Neutrophil (primary cell): ENCODE results near the gene HRH2.

Experiments used
- H3K27ac ChIP-seq: fragments of 200-600 bp; sonication (generic); 2 replicates; pipeline ENCODE4 v1.5.1; 2016; ENCODE audit warnings: mild to moderate bottlenecking, moderate library complexity
- H3K27me3 ChIP-seq: fragments of 200-600 bp; sonication (generic); 2 replicates; pipeline ENCODE4 v1.6.0; 2016; ENCODE audit warnings: mild to moderate bottlenecking
- H3K36me3 ChIP-seq: fragments of 200-600 bp; sonication (generic); 2 replicates; pipeline ENCODE4 v1.5.1; 2017
- H3K4me1 ChIP-seq, 2 experiments: fragments of 200-600 bp in 1 of 2; sonication (generic) in 1 of 2; 1 replicate in 1 of 2; 2 replicates in 1 of 2; pipeline versions ENCODE4 v1.5.1 to v1.6.1; 2013 to 2016; ENCODE audit warnings: low read depth in 1 of 2, low read length in 1 of 2, mild to moderate bottlenecking in 1 of 2, moderate library complexity in 1 of 2; ENCODE audit not compliant: control insufficient read depth in 1 of 2, insufficient read depth in 1 of 2
- H3K4me3 ChIP-seq, 2 experiments: fragments of 200-600 bp in 1 of 2; sonication (generic) in 1 of 2; 1 replicate in 1 of 2; 2 replicates in 1 of 2; pipeline ENCODE4 v1.5.1; 2013 to 2016; ENCODE audit warnings: low read depth in 1 of 2, low read length in 1 of 2, mild to moderate bottlenecking in 1 of 2, moderate library complexity in 1 of 2
- H3K9me3 ChIP-seq: fragments of 200-600 bp; sonication (generic); 2 replicates; pipeline ENCODE4 v1.5.1; 2016
- TF ChIP-seq, protein P1 (sequence below): fragments of 200-600 bp; sonication (generic); IDR thresholded peaks from 2 replicates; pipeline ENCODE4 v1.5.1; 2016; ENCODE audit warnings: antibody characterized with exemption

Gene HRH2

DNA sequence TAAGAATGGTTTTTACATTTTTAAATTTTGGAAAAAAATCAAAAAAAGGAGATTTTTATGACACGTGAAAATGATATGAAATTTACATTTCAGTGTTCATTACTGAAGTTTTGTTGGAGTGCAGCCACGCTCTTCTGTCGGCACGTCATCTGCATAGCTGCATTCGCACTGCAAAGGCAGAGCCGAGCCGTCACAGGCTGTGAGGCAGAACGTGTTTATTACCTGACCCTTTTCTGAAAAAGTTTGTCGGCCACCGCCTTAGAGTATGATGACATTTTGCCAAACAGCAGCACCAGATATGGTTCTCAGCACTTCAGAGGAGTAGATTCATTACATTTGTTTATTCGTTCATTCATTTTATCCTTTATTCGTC is 24.1 kb downstream of the HRH2 start:
- Histone ChIP-seq H3K4me3 (no peak overlapping the region), H3K27ac (peak overlapping the region; percentile 23), H3K36me3 (peaks cover 46% of the 10 kb centered on the region), H3K9me3 (no peaks in the 10 kb centered on the region), H3K27me3 (no peaks in the 10 kb centered on the region), H3K4me1 (peaks cover 67 to 76% of the 10 kb centered on the region in 2 experiments)
- TF ChIP-seq, protein P1, sequence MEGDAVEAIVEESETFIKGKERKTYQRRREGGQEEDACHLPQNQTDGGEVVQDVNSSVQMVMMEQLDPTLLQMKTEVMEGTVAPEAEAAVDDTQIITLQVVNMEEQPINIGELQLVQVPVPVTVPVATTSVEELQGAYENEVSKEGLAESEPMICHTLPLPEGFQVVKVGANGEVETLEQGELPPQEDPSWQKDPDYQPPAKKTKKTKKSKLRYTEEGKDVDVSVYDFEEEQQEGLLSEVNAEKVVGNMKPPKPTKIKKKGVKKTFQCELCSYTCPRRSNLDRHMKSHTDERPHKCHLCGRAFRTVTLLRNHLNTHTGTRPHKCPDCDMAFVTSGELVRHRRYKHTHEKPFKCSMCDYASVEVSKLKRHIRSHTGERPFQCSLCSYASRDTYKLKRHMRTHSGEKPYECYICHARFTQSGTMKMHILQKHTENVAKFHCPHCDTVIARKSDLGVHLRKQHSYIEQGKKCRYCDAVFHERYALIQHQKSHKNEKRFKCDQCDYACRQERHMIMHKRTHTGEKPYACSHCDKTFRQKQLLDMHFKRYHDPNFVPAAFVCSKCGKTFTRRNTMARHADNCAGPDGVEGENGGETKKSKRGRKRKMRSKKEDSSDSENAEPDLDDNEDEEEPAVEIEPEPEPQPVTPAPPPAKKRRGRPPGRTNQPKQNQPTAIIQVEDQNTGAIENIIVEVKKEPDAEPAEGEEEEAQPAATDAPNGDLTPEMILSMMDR: no peak

DNA sequence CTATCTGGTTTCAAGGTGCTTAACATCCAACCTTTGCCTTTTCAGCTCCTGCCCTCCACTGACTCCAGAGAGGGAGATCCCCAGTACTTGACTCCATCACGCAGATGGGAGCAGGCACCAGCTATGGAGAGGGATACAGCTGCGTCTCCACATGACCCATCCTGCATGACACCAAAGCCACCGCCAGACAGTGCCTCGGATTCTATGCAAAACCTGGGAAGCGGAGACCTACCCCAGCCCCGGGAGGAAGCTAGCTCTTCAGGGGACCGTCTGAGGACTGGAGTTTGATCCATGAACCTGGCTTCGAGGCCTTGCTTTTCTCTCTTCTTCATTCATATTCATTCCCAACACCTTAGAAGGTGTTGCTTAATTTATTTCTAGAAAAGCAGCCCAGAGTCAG is 24.8 kb downstream of the HRH2 start:
- H3K4me3 ChIP-seq: no peak overlapping the region
- TF ChIP-seq, protein P1: no peak
- H3K27me3 ChIP-seq: no peaks in the 10 kb centered on the region
- peaks cover 53% of the 10 kb centered on the region for H3K36me3 ChIP-seq
- peaks cover 67 to 76% of the 10 kb centered on the region in 2 experiments for H3K4me1 ChIP-seq
- peak overlapping the region; percentile 23 for H3K27ac ChIP-seq
- no peaks in the 10 kb centered on the region for H3K9me3 ChIP-seq

DNA sequence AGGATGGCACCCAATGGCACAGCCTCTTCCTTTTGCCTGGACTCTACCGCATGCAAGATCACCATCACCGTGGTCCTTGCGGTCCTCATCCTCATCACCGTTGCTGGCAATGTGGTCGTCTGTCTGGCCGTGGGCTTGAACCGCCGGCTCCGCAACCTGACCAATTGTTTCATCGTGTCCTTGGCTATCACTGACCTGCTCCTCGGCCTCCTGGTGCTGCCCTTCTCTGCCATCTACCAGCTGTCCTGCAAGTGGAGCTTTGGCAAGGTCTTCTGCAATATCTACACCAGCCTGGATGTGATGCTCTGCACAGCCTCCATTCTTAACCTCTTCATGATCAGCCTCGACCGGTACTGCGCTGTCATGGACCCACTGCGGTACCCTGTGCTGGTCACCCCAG is 25.4 kb downstream of the HRH2 start:
- H3K9me3 ChIP-seq: no peaks in the 10 kb centered on the region
- peaks cover 59% of the 10 kb centered on the region for H3K36me3 ChIP-seq
- H3K4me3 ChIP-seq: no peak overlapping the region
- H3K27ac ChIP-seq: no peak overlapping the region
- TF ChIP-seq, protein P1: no peak
- no peaks in the 10 kb centered on the region for H3K27me3 ChIP-seq
- H3K4me1 ChIP-seq: peaks cover 67 to 76% of the 10 kb centered on the region in 2 experiments

DNA sequence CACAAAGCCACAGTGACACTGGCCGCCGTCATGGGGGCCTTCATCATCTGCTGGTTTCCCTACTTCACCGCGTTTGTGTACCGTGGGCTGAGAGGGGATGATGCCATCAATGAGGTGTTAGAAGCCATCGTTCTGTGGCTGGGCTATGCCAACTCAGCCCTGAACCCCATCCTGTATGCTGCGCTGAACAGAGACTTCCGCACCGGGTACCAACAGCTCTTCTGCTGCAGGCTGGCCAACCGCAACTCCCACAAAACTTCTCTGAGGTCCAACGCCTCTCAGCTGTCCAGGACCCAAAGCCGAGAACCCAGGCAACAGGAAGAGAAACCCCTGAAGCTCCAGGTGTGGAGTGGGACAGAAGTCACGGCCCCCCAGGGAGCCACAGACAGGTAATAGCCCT is 26.1 kb downstream of the HRH2 start:
- H3K27ac ChIP-seq: peak overlapping the region; percentile 3
- TF ChIP-seq, protein P1: no peak
- H3K36me3 ChIP-seq: peaks cover 60% of the 10 kb centered on the region
- H3K27me3 ChIP-seq: no peaks in the 10 kb centered on the region
- no peak overlapping the region for H3K4me3 ChIP-seq
- peaks cover 67 to 76% of the 10 kb centered on the region in 2 experiments for H3K4me1 ChIP-seq
- no peaks in the 10 kb centered on the region for H3K9me3 ChIP-seq

DNA sequence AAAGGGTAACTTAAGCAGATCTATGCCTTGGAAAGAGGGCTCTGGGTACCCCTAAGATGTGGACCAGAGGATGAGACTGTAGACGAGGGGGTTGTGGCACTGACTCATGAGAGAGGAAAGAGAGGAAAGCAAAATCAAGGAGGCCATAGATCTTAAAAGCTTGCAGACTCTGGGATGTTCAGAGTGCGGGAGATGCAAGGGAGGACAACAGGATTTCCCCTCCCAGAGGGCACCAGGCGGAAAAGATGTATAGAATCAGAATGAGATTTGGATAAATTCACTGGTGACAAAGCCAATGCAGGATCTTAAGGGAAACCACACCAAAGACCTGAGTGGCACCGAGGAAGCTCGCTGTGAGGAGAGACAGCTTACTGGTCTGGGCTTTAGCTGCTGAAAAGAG is 27.1 kb downstream of the HRH2 start:
- H3K4me3 ChIP-seq: no peak overlapping the region
- H3K27ac ChIP-seq: peak overlapping the region; percentile 11
- no peaks in the 10 kb centered on the region for H3K9me3 ChIP-seq
- H3K4me1 ChIP-seq: peaks cover 68 to 76% of the 10 kb centered on the region in 2 experiments
- no peaks in the 10 kb centered on the region for H3K27me3 ChIP-seq
- TF ChIP-seq, protein P1: no peak
- H3K36me3 ChIP-seq: peaks cover 60% of the 10 kb centered on the region
